ENCODE data around the gene SQSTM1.

DNA sequence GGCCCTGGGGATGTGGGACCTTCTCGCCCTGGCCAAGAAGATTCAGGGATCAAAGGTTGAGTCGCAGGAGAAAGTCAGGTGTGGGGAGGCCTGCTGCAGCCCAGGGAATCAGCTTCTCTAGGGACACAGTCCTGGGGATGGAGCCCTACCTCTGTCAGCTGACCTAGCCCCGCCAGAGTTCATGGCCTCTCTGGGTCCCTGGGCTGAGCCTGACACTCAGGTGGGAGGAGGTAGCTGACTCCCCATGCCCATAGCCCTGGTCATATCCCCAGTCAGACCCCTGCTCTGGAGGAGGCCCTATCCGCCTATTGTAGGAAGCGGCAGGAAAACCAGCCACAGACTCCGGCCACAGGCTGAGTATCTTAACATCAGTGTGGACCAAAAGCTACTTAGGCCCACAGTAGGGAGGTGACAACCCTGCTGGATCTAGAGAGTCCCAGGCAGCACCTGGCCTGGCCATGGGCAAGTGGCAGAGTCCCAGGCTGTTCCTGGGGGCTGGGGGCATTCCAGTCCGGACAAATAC, 52.9 kb downstream of the SQSTM1 start:
- TF ChIP-seq IRF2 (CRISPR knock-in tag; IDR thresholded peaks at IDR 0.05) (no peak), ZNF274 (IDR thresholded peaks at IDR 0.05; ENCODE audit: borderline replicate concordance, low read depth, low read length) (no peak), MAFK (IDR thresholded peaks at IDR 0.05; ENCODE audit: low read length) (no peak), ADNP (tag; IDR thresholded peaks at IDR 0.05) (no peak), BRCA1 (IDR thresholded peaks at IDR 0.05) (no peak), BRCA1 (CRISPR knock-in tag; IDR thresholded peaks at IDR 0.05) (no peak), POLR2AphosphoS5 (IDR thresholded peaks at IDR 0.05; ENCODE audit: control insufficient read depth, insufficient read depth, low read depth, low read length) (no peak)
- TF ChIP-seq, protein P1, sequence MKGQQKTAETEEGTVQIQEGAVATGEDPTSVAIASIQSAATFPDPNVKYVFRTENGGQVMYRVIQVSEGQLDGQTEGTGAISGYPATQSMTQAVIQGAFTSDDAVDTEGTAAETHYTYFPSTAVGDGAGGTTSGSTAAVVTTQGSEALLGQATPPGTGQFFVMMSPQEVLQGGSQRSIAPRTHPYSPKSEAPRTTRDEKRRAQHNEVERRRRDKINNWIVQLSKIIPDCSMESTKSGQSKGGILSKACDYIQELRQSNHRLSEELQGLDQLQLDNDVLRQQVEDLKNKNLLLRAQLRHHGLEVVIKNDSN (CRISPR knock-in tag; IDR thresholded peaks at IDR 0.05): no peak

Measured in K562 (cell line).